COLO668 (cell line): ENCODE data around the gene ZMYND8.
A peak's percentile ranks its signal among the peaks of the same experiment; 100 is the strongest.

Experiments
- DNase-seq: peaks from one replicate; lab custom pipeline; 2025; ENCODE audit not compliant: unreplicated experiment; lab: John Stamatoyannopoulos, UW

ZMYND8 gene

DNA sequence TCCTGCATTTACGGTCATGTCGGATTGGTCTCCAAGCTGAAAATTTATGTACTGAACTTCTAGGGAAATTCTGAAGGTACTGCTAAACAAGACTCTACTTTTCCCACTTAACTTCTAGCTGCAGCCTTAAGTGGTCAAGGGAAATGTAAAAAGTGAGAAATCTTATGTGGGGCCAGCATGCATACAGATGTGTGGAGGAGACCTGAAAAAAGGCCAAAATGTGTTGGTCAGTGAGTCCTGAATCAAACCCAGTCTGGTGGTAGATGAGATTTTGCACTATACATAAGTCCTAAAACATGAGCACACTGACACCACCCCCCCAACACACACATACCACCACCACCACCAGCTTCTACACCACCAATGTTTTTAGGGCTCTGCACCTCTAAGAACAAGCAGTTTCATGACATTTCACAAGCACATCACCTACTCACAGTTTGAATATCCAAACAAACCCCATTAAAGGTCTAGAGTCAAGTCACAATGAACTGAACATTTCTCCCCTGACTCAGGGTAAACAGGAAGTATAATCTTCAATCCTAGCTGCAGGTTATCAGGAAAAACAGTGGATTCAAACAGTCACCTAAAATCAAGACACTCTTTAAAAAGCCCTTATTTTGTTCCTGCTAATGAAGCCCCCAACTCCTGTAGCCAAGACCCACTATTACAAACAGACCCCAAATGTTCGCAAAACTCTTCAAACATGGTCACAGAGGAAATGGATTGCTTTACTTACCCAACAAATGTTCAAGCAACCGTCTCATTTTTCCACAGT lies 1.6 kb downstream of the ZMYND8 start:
- no peak for DNase-seq

DNA sequence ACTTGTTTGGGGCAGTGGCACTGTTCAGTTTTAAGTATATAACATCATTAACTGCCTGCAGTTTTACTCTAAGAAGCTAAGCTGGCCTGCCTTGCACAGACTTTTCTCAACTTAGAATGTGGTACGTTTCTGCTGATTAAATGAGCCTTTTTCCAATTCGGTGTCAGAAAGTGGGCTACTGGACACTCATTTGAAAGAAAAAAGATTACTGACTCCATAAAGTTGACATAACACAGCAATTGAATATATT lies 2.1 kb downstream of the ZMYND8 start:
- no peak for DNase-seq

DNA sequence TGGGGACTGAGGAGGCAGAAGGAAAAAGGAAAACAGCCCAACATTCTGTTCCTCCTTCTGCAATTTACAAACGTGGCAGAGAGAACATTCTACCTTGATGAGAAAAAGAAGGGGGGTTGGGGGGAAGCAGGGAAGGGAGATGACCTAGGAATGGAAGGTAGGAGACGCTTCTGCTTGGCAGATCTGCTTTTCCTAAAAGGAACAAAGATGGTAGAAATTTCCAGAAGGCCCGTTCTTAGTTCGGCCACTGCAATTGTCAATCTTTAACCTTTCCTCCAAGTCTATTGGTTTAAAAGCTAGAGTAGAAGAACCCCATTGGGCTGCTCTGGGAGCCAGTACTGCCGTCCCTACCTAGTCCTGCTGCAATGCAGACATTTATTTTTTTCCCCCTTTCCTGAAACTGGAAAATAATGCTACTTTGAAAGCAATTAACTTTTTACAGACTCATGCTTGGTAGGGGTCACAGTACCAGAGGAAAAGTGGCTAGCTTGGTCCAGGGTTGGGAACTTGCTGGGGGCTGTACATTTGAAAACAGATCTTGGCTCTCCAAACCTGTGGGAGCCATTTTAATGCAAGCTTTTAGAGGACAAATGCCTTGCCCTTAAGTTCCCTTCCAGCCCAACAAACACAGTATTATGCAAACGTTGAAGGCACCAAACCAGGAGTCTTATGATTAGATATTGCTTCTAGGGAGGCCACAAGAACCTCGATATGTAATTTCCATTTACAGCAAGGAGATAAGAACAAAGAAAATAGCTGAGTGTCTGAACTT lies 2.6 kb downstream of the ZMYND8 start:
- no peak for DNase-seq

DNA sequence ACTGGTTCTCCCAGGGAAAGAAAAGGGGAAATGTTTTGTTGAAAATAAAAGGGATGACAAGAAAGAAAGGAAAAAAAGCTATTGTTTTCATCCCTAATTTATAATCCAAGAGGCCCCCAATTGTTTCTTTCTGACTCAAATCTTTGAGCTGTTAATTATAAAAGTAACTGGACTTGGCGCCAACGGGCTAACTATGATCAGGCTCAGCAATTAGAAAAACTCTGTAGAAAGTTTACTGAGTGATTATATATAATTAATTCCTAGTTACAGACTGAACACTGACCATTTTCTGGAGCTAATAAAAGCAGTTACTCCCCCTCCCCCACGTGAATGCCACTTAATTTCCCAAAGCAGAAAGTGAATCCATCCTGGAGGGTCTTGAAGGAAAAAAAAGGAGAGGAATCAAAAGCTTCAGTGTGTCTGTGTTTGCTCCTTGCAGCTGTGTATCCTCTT lies 3.2 kb downstream of the ZMYND8 start:
- DNase-seq = no peak

DNA sequence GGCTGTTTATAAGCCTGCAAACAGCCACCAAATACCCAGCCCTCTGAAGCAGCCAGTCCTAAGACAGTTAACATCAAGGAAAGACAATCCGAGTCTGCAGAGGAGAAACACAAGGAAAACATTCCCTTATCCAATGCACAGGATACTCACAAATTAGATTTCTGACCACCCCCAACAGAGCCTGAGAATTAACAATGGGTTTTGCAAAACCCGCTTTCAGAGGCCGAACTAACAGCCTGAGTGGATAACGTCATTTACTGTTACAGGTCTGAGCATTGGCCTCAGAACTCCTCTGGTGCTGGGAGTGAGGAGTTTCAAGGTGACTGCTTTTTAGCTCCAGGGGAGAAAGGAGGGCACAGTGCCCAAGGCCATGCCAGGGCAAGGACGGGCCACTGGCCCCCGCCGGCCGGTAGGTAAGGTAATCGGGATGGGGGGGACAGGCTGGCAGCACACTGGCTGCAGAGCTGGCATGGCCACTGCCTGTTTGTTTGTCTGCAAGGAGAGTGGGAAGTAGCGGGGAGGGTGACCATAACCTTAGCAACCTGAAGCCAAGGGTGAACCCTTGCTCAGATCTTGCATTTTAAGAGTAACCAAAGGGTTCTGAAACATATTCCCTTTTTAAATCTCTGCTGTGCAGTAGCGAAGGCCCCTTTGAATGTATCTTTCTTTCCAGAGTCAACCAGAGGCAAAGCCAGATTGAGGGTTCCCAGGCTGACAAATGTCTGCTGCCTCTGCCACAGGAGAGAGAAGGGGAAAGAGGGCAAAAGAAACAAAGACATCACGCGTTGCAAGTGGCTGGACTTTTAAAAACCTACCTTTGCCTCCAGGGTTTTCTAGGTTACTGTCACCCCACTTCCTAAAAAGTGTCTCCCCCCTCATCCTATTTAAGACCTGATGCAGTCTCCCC lies 3.9 kb downstream of the ZMYND8 start:
- DNase-seq = peak; percentile 24

- DNase-seq = peak; percentile 18
Measured at GRCh38 chr20:47351643-47352331, 4.7 kb downstream of the ZMYND8 start.

DNA sequence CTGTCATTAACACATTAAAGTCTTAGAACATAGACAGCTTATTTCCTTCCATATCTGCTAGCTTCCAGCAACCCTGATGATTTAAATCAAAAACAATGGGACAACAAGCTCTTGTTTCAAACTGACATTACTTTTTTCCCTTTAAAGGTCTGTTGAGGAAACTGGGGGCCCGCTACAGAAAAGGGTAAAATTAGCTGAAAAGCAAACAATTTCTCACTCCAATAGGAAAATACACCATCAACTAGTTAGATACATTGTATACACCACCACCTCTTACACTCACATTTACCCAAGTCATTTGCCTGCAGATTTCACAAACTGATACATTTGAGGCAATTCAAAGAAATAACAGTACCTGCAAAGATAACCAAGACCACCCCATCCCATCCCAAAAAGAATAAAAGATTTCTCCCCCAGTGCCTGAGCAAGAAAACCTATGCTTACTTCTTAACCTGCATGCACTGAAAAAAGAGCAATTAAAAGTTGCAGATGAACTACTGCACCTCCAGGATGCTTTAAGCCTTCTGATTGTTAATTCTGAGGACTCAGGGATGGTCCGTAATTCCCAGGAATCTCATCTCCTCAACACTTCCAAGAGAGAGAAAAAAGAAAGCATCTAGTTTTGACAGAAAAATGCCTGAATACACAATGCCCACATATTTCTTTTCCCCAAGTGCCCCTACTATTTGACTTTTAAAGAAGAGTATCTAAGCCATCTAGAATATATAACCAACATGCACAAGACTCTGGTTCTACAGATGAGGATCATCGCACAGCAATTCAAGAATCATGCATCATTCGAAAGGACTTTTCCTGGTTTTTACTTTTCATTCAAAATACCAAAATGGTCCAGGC lies 5.6 kb downstream of the ZMYND8 start:
- no peak for DNase-seq

GRCh38 chr20:47350181-47350550 lies 6.3 kb downstream of the ZMYND8 start:
- no peak for DNase-seq

- DNase-seq = no peak
Measured at GRCh38 chr20:47349365-47350180, 6.9 kb downstream of the ZMYND8 start.

- no peak for DNase-seq
Measured at GRCh38 chr20:47348539-47349142, 7.9 kb downstream of the ZMYND8 start.

GRCh38 chr20:47347661-47348435 lies 8.7 kb downstream of the ZMYND8 start:
- DNase-seq = no peak

- no peak for DNase-seq
Measured at GRCh38 chr20:47346172-47346571, 10.3 kb downstream of the ZMYND8 start.

DNA sequence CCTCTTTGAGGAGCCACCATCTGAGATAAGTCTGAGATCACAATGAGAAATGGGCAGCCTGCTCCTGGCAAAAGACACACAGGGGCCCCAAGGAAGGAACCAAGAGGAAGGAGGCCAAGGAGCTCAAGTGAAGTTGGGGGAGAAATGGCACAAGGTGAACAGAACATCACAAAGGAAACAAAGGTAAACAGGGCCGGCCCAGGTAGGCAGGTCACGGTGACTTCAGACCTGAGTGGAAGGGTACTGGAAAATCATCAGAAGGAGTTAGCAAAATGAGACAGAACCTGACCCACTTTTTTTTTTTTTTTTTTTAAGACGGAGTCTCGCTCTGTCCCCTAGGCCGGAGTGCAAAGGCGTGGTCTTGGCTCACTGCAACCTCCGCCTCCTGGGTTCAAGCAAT lies 11.3 kb downstream of the ZMYND8 start:
- DNase-seq = no peak

GRCh38 chr20:47343007-47343472 lies 13.5 kb downstream of the ZMYND8 start:
- DNase-seq = peak; percentile 31

DNA sequence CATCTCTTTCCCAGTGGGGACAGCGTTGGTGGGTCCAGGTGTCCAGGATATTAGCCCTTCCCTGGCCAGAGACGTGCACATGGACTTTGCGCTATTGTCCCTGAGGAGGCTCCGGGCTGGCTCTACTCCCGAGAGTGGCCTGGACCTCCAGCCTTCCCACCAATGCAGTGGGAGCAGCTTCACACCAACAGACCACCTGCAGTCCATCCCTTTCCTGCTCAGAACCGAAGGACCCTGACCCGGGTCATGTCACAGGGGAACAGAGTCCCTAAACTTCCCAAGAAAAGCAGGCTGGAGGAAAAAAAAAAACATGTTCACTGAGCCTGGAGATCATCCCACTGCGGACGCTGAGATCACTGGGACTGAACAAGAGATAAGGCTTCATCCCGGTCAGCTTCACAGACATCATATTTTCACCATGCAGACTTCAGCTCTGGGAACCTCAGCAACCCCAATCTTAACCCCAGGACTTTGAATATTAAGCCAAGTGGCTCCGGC lies 18.3 kb downstream of the ZMYND8 start:
- no peak for DNase-seq

DNA sequence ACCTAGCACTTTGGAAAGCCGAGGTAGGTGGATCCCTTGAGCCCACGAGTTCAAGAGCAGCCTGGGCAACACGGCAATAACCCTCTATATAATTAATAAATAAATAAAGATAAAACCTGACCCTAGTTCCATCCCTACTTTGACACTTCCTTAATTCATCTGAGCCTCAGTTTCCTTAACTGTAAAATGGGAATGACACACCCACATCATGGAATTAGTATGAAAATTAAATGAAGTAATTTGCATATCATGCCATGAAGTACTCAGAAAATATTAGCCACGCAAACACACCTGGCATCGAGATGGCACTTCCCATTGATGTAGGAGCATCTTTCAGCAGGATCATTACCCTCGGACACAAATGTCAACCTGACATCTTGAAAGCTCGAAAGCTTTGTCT lies 19.1 kb downstream of the ZMYND8 start:
- no peak for DNase-seq

DNA sequence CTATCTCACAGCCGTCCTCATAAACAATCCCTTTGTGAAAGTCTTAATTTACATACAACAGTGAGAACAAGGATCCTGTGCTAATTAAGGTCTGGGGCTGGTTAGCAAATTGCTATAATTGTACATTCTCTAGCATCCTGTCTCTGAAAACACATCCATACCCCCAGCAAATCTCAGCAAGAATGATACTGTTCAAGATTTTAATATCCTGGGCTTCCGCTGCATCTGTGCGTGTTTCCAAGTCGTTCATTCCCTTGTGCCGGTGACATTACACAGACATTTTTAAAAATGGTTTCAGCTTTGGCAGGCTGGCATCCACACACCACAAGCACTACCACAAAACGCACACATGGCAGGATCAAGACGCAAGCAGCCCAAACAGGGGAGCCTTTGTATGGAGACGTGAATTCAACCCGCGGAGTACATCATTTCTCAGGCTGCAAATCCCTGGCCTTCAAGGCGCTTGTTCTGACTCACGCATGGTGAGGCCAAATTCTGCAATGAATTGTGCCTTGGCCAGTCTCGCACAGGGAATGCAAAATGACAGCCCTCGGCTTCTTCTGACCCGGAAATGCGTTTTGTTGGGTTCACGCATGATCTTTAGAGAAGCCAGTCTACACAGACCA lies 20.3 kb downstream of the ZMYND8 start:
- DNase-seq = no peak
